Kidney epithelial cell (primary cell): Measurements from ENCODE around the gene LILRB5. TPM values are rescaled to one million over a fixed set of nuclear protein-coding genes. Genes with fewer than 3 reads are reported as not detected.
"Not testable (repeated sequence)": the region's sequence is repeated elsewhere in the genome, so short reads cannot be mapped to it uniquely, and the experiment has no call there.

Experiments used
- DNase-seq: peaks from one replicate; pipeline ENCODE4 v3.0.0-alpha.2; 2010; ENCODE audit warnings: low read depth
- H3K27me3 ChIP-seq: 2 replicates; pipeline ENCODE4 v1.6.0; 2011; ENCODE audit warnings: low read length; ENCODE audit not compliant: control insufficient read depth, insufficient read depth
- H3K36me3 ChIP-seq: 2 replicates; pipeline ENCODE4 v1.5.1; 2011; ENCODE audit warnings: low read length; ENCODE audit not compliant: control insufficient read depth, insufficient read depth
- H3K4me3 ChIP-seq: 2 replicates; pipeline ENCODE4 v1.5.1; 2011; ENCODE audit warnings: low read depth, mild to moderate bottlenecking, control low read depth, low read length
- total RNA-seq: library from RNA; depleted of rRNA; stranded (reverse); fragments of >200 nt; gene quantifications from 2 replicates; pipeline ENCODE4 v1.2.3, GENCODE V29; 2015
- TF ChIP-seq, protein P1 (sequence below): IDR thresholded peaks from 2 replicates; pipeline ENCODE4 v1.5.1; 2011; ENCODE audit warnings: mild to moderate bottlenecking, moderate library complexity, low read length, control low read depth, inconsistent platforms; ENCODE audit not compliant: insufficient read depth, poor library complexity, severe bottlenecking

Gene LILRB5
- total RNA-seq, 1 donor from 2014 or later: 0.04 TPM

GRCh38 chr19:54252845-54253244 lies 4.2 kb downstream of the LILRB5 start:
- DNase-seq: no peak
- no peaks in the 10 kb centered on the region for H3K36me3 ChIP-seq
- TF ChIP-seq, protein P1, sequence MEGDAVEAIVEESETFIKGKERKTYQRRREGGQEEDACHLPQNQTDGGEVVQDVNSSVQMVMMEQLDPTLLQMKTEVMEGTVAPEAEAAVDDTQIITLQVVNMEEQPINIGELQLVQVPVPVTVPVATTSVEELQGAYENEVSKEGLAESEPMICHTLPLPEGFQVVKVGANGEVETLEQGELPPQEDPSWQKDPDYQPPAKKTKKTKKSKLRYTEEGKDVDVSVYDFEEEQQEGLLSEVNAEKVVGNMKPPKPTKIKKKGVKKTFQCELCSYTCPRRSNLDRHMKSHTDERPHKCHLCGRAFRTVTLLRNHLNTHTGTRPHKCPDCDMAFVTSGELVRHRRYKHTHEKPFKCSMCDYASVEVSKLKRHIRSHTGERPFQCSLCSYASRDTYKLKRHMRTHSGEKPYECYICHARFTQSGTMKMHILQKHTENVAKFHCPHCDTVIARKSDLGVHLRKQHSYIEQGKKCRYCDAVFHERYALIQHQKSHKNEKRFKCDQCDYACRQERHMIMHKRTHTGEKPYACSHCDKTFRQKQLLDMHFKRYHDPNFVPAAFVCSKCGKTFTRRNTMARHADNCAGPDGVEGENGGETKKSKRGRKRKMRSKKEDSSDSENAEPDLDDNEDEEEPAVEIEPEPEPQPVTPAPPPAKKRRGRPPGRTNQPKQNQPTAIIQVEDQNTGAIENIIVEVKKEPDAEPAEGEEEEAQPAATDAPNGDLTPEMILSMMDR: no peak
- peaks cover 14% of the 10 kb centered on the region for H3K27me3 ChIP-seq
- no peak overlapping the region for H3K4me3 ChIP-seq

DNA sequence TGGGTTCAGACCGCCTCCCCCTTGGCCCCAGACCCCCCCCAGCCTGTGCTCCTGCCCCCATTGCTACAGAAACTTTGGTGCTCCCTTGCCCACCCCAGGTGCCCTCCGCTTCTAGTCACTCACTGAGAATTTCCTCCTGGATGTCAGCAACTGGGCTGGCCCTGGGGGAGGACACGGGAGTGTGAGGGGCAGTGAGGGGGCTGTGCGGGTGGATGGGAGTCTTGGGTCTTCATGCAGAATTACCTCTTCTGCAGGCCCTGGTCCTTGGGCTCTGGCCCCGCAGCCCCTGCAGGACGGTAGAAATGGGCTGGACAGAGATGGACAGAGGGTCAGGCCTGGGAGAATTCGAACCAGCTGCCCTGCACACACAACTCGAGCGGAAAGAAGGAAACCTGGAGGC lies 4.8 kb downstream of the LILRB5 start:
- TF ChIP-seq, protein P1: no peak
- no peak for DNase-seq
- Histone ChIP-seq H3K4me3 (no peak overlapping the region), H3K27me3 (peaks cover 17% of the 10 kb centered on the region), H3K36me3 (no peaks in the 10 kb centered on the region)

DNA sequence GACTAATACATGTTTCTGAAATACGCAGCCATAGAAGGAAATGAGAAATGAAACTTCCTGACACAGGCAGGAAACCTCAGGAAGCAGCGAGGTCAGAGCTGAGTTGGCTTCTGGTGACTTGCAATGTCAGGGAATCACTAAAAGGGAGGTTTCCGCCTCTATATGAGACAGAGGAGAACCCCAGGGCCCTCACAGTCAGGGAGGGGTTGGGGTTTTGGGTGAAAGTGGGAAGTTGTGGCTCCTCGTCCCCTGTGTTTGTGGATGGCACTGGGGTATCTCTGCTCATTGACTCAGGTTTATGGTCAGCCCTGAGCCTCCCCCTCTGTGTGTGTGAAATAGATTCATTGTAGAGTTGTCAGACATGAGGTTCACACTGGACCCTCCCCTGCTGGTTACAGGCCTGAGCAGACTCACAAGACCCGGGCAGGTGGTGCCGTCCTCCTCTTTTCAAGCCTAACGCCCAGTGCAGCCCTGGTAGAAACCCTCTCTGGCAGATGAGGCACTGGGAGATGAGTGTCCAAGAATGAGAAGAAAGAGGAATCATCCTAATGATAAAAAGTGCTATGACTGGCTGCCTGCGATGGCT lies 9.0 kb downstream of the LILRB5 start:
- Histone ChIP-seq H3K27me3 (peaks cover 14% of the 10 kb centered on the region), H3K4me3 (no peak overlapping the region), H3K36me3 (no peaks in the 10 kb centered on the region)
- TF ChIP-seq, protein P1: no peak
- no peak for DNase-seq

DNA sequence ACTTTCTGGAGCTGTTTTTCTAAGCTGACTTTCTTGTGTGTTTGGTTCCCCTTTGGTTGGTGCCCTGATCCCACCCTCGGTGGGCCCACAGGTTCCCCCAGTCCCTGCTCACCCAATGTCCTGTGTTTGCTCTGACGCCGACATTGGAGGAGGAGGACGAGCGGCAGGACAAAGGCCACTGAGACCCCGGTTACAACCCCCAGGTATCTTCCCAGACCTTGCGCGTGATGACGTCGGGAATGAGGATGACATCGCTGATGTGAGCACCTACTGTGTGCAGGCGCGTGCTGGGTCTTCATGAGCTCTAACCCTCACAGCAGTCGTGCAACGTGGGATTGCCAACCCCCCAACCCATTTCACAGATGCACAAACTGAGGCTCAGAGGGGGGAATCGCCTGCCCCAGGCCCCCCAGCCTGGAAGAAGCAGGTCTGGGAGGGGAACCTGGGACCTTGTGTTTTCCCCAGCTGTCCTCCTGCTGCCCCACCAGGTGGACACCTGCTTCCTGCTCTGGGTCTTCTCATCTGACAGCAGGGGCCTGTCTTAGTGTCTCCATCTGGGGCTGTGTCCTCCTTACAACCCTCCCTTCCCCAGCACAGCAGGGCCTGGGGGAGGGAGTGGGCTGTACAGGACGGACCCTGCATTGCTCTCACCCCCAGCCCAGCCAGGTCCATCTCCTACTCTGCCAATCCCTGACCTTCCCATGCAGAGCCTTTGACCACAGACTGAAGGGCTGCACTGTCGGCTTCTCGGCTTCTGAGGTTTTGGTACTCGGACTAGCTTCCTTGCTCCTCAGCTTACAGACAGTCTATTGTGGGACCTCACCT lies 9.8 kb downstream of the LILRB5 start:
- H3K27me3 ChIP-seq: peaks cover 8% of the 10 kb centered on the region
- no peak overlapping the region for H3K4me3 ChIP-seq
- no peaks in the 10 kb centered on the region for H3K36me3 ChIP-seq
- no peak for DNase-seq
- TF ChIP-seq, protein P1: no peak

- DNase-seq: no peak
- no peak overlapping the region for H3K4me3 ChIP-seq
- no peaks in the 10 kb centered on the region for H3K36me3 ChIP-seq
- peaks cover 3% of the 10 kb centered on the region for H3K27me3 ChIP-seq
- TF ChIP-seq, protein P1: no peak
Observed at GRCh38 chr19:54245936-54246335, 11.1 kb downstream of the LILRB5 start.

DNA sequence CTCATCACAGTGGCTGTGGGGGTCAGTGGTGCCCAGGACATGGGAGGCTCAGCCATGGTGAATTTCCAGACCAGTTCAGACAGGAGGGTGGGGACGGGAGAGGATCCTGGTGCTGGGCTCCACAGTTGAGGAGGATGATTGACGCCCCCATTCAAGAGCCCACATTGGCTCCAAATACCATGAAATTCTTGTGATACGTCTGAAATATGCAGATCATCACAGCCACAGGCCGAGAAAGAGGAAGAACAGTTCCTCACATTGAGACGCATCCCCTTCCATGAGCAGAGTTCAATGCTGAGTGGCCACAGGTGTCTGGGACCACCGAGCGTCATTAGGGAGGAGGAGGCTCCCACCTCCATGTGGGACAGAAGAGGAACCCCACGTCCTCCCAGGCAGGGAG lies 13.3 kb downstream of the LILRB5 start:
- H3K27me3 ChIP-seq, H3K36me3 ChIP-seq, H3K4me3 ChIP-seq, DNase-seq: not testable (repeated sequence)

DNA sequence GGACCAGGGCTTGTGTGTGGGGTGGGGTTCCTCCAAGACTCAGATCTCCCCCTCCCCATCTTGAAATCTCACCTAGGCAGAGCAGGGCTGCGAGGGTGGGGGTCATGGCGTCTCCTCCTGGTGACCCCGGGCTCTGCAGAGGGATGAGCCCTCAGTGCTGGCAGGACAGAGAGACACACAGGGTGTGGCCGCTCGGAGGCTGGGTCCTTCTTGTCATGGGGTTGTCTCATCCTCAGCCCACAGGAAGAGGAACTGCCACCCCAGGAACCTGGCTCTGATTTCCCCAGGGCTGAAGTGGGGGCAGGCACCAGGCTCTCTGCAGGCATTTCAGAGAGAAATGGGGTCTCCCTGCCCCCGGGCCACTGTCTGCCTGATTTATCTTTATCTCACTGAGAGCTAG lies 14.4 kb downstream of the LILRB5 start, which contains the start of gene LILRA6:
Gene LILRA6 (minus strand): TSS at position 145 of the 400 bp plus-strand sequence.
- not testable (repeated sequence) for H3K27me3 ChIP-seq, H3K36me3 ChIP-seq, DNase-seq, H3K4me3 ChIP-seq

DNA sequence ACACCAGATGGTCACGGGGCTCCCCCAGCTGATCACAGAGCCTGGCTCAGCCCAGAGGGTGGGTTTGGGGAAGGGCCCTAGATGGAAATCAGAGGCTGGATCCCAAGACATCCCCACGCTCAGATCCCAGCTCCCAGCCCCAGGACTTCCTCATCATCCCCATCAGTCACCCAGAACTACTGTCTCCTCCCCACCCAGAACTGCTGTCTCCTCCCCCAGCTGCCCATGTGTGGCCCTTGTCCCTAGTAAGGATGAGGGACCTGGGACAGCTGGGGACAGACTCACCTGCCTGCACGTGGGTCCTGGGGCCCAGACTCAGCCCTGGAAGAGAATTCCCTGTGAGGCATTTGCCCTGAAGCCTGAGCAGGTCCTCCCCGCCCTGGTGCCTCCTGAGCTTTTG lies 14.8 kb downstream of the LILRB5 start:
- H3K27me3 ChIP-seq, H3K36me3 ChIP-seq, H3K4me3 ChIP-seq, DNase-seq: not testable (repeated sequence)

- DNase-seq, H3K27me3 ChIP-seq, H3K36me3 ChIP-seq, H3K4me3 ChIP-seq: not testable (repeated sequence)
Observed at GRCh38 chr19:54240372-54241336, 16.4 kb downstream of the LILRB5 start.
